GM21515 (cell line): ENCODE results near the gene UBE2Z.
"Not testable (repeated sequence)": the region's sequence is repeated elsewhere in the genome, so short reads cannot be mapped to it uniquely, and the experiment has no call there.

Source experiments
- ATAC-seq: cut with Tn5 transposase; IDR thresholded peaks from one replicate; pipeline ENCODE4 v1.9.1; 2021; ENCODE audit not compliant: unreplicated experiment

UBE2Z gene

GRCh38 chr17:48908047-48908843 is at the start of gene UBE2Z:
Gene UBE2Z, plus strand, starts transcription at chr17:48908407. Its CDS starts 97 bp downstream, at chr17:48908504.
- ATAC-seq: peak; percentile 77

GRCh38 chr17:48860034-48860433 is 48.2 kb upstream of the UBE2Z start:
- ATAC-seq: no peak

GRCh38 chr17:48860456-48860855 is 47.8 kb upstream of the UBE2Z start:
- no peak for ATAC-seq

GRCh38 chr17:48868916-48869500 is 39.2 kb upstream of the UBE2Z start:
- ATAC-seq: no peak

GRCh38 chr17:48869821-48870318 is 38.3 kb upstream of the UBE2Z start:
- no peak for ATAC-seq

GRCh38 chr17:48871035-48871550 is 37.1 kb upstream of the UBE2Z start:
- no peak for ATAC-seq

DNA sequence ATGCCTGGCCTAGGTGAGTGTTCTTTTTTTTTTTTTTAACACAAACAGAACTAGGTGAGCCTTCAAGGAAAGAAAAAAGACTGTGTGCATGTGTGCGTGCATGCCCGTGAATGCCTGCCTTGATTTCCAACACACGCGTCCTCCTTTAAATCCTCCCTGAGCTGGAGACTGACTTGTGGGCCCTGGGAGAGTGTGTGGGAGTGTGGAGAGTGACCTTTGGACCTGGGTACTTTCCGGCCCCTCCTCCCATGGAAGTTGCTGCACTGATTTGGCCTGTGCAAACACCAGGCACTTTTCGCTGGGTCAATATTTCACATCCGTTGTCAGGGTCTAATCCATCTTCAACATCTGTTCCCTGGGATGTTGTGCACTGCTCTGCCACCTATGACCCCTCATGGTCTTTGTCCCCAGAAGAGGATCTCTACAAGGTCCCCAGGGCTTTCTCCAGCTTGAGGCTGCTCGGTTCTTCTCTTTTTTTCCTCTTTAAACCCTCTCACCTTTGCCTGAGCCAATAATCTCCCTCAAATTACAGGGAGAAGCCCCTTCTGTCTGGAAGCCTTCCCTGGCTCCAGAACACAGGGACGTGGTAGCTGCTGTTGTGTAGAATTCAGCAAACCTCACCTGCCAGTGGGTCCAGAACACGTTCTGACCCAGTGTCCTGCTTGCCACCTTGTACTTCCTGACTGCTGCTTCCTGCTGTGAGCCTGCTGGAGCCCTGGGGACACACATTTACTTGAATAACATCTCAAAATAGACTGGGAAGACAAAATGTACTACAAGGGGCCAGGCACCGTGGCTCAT is 36.5 kb upstream of the UBE2Z start:
- no peak for ATAC-seq

DNA sequence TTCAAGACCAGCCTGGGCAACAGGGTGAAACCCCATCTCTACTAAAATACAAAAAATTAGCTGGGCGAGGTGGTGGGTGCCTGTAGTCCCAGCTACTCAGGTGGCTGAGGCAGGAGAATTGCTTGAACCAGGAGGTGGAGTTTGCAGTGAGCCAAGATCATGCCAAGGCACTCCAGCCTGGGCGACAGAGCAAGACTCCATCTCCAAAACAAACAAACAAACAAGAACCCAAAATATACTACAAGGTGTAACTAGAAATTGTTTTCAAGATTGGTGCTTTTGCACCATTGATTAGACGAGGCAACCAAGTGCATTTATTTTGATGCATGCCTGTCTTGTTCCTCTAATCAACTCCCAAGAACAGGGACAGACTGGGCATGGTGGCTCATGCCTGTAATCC is 35.8 kb upstream of the UBE2Z start:
- ATAC-seq: not testable (repeated sequence)

DNA sequence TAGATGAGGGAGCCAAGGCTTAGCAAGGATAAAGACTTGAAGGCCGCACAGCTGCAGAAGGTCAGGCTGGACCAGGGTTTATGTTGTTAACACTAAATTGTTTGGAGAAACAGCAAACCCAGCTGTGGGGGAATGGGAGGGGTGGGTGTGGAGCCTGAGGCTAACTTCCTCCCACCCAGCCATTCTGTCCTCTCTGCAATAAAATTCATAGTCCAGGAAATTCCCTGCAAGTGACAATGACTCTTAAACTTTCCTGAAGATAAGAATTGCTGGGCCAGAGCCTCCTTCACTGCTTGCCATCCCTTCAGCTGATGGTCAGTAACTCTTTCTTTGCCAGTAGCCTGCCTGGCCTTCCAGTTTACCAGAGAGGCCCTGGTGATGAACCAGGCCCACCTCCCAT is 35.0 kb upstream of the UBE2Z start:
- ATAC-seq: no peak

- no peak for ATAC-seq
Measured at GRCh38 chr17:48873696-48874443, 34.3 kb upstream of the UBE2Z start.

GRCh38 chr17:48878920-48879898 is 29.0 kb upstream of the UBE2Z start:
- no peak for ATAC-seq

GRCh38 chr17:48882272-48882671 is 25.9 kb upstream of the UBE2Z start:
- ATAC-seq: no peak

DNA sequence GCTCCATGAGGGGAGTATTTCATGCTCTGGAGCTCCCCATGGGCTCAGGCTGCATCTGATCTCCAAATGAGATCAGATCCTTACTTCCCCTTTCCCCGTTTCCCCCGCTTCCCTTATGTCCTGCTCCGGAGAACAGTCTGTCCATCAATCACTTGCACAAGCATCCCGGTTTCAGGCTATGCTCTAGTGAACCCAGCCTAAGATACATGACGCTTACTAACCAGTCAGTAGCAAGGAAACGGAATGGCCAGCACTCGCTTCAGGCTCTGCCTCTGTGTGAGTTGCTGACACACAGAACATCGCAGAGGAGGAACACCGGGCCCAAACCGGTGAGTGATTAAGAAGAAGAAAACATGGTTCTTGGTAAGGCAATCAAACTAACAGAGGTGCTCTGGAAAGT is 25.0 kb upstream of the UBE2Z start:
- no peak for ATAC-seq

GRCh38 chr17:48890086-48890485 is 18.1 kb upstream of the UBE2Z start:
- ATAC-seq: no peak

DNA sequence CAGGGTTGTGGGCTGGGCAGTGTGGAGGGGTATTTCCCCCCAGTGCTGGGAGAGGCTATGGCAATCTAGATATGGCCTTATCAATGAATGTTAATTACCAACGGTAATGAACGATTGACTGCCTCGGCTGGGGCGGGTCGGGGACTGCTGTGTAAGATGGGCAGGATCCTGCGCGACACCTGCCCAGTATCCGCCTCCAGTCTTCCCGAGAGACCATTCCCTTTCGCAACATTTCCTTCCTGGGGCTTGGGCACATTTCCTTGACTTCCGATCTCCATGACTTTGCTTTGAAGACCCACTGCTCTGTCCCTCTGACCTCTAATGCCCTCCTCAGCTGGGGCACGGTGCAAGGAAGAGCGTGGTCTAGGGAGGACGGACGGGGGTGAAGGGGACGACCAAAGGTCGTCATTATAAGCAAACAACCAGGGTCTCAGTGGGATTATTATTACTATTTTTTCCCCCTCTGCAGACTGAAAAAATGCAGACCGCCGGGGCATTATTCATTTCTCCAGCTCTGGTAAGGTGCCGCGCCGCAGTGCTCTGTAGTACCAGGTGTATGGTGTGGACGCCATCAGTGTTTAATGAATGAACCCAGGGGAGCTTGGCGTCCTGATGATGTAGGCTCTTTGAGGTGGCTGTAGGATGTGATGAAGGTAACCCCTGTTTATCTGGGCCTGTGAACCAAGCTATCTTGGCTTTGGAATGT is 15.1 kb upstream of the UBE2Z start:
- ATAC-seq: no peak

DNA sequence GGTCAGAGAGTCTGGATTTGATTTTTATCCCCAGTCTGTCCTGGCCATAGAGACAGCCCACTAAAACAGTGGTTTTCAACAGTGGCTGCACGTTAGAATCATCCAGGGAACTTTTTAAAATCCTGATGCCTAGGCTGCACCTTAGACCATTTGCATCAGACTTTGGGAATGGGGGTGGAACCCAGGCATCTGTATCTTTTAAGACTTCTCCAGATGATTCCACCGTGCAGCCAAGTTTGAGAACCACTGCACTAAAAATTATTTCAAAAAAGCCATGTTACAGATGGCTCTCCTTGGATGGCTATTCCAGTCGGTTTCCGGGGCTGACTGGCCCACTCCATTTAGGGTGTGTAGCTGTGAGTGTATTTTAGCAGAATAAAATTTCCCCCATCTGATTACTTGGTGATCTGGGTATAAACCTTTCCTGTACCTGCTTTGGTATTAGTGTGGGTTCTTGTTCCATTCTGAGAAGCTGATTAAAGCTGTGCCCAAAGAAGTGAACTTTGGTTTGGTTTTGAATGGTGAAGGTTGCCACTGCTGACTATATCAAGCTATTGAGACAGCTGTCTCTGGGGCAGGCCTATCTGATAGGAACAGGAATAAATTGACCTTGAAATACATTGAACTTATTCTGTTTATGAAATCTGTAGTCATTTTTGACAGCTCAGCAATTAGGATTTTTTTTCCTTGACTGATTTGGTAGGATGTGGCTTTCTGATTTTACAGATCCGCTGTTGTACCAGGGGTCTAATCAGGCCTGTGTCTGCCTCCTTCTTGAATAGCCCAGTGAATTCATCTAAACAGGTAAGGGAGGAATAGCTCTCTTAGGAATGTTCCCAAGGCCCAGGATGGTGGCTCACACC is 14.3 kb upstream of the UBE2Z start:
- no peak for ATAC-seq

- no peak for ATAC-seq
Measured at GRCh38 chr17:48894886-48895285, 13.3 kb upstream of the UBE2Z start.

DNA sequence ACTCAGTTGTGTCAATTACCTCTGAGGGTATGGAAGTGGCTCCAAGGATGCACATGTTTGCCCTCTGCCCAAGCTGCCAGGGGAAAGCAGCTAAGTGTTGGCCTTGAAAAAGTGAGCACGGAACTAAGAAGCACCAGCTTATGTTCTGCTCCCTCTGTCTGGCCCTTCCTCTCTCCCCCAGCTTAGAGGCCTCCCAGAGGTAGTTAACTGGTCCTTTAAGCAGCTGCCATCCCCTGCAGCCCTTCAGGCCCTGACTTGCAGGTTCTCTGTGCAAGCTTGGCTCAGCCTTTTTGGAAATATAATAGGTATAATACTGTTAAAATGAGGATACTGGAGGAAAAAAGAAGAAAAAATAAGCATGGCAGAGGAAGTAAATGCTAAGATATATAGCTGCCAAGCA is 7.0 kb upstream of the UBE2Z start:
- ATAC-seq: no peak
